Measurements from ENCODE around the gene KLF13.

DNA sequence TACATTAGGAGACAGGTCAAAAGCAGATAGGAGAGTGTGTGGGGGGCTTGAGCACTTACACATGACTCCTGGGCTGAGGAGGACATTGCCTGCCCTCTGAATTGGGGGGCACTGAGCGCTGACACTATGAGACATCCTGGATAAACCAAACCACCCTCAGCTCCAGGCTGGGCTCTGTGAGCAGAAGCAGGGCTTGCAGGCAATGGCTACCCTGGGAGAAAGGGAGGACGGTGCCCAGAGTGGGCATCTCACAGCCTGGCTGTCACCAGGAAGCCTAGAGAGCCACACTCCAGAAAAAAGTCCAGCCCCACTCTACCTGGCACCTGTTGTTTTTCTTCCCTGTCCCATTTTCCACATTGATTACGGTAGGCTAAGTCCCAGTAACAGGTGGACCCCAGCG, 8.2 kb upstream of the KLF13 start:
- TF ChIP-seq, protein P1, sequence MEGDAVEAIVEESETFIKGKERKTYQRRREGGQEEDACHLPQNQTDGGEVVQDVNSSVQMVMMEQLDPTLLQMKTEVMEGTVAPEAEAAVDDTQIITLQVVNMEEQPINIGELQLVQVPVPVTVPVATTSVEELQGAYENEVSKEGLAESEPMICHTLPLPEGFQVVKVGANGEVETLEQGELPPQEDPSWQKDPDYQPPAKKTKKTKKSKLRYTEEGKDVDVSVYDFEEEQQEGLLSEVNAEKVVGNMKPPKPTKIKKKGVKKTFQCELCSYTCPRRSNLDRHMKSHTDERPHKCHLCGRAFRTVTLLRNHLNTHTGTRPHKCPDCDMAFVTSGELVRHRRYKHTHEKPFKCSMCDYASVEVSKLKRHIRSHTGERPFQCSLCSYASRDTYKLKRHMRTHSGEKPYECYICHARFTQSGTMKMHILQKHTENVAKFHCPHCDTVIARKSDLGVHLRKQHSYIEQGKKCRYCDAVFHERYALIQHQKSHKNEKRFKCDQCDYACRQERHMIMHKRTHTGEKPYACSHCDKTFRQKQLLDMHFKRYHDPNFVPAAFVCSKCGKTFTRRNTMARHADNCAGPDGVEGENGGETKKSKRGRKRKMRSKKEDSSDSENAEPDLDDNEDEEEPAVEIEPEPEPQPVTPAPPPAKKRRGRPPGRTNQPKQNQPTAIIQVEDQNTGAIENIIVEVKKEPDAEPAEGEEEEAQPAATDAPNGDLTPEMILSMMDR (conservative IDR thresholded peaks at IDR 0.05 in 1 of 2, IDR thresholded peaks at IDR 0.05 in 1 of 2; ENCODE audit: low read depth in 1 of 2, low read length in 2 of 2) = no peak
- TF ChIP-seq EZH2 (IDR thresholded peaks at IDR 0.05; ENCODE audit: low read length, missing control alignments) = no peak
